GM12872 (cell line): ENCODE measurements around the gene UBTD2.

Experiments used
- CTCF ChIP-seq: IDR thresholded peaks from 3 replicates; pipeline ENCODE4 v1.5.1; 2011; ENCODE audit warnings: low read depth, mild to moderate bottlenecking, low read length, moderate library complexity; ENCODE audit not compliant: insufficient read depth

The UBTD2 gene

GRCh38 chr5:172216345-172216744 lies 67.2 kb downstream of the UBTD2 start:
- no peak for TF ChIP-seq CTCF

GRCh38 chr5:172213126-172213525 lies 70.4 kb downstream of the UBTD2 start:
- TF ChIP-seq CTCF = no peak

- TF ChIP-seq CTCF = no peak
These were observed 71.9 kb downstream of the UBTD2 start for GRCh38 chr5:172211676-172212075.

GRCh38 chr5:172209714-172210113 lies 73.8 kb downstream of the UBTD2 start:
- TF ChIP-seq CTCF = no peak

- TF ChIP-seq CTCF = no peak
These were observed 76.1 kb downstream of the UBTD2 start for GRCh38 chr5:172207511-172207910.

- TF ChIP-seq CTCF = no peak
These were observed 83.1 kb downstream of the UBTD2 start for GRCh38 chr5:172200476-172200875.

- TF ChIP-seq CTCF = no peak
These were observed 84.1 kb downstream of the UBTD2 start for GRCh38 chr5:172199446-172199845.

- TF ChIP-seq CTCF = no peak
These were observed 88.4 kb downstream of the UBTD2 start for GRCh38 chr5:172194985-172195774.
